HG02938 (cell line): ENCODE measurements around the gene TRIM46.
A peak's percentile ranks its signal among the peaks of the same experiment; 100 is the strongest.
"Not testable (repeated sequence)": the region's sequence is repeated elsewhere in the genome, so short reads cannot be mapped to it uniquely, and the experiment has no call there.

Experiments
- ATAC-seq: cut with Tn5 transposase; IDR thresholded peaks from one replicate; pipeline ENCODE4 v1.9.1; 2021; ENCODE audit warnings: mild to moderate bottlenecking, moderate library complexity; ENCODE audit not compliant: unreplicated experiment

The TRIM46 gene

GRCh38 chr1:155226188-155226909 is 52.7 kb downstream of the TRIM46 start:
- no peak for ATAC-seq

- ATAC-seq, result no peak
Measured at GRCh38 chr1:155226910-155227260, 53.2 kb downstream of the TRIM46 start.

- peak; percentile 89 for ATAC-seq
Measured at GRCh38 chr1:155227261-155228095, 53.8 kb downstream of the TRIM46 start.

- no peak for ATAC-seq
Measured at GRCh38 chr1:155228096-155228427, 54.4 kb downstream of the TRIM46 start.

- not testable (repeated sequence) for ATAC-seq
Measured at GRCh38 chr1:155231302-155231701, 57.7 kb downstream of the TRIM46 start.

GRCh38 chr1:155232001-155232978 is 58.6 kb downstream of the TRIM46 start:
- ATAC-seq, result not testable (repeated sequence)

GRCh38 chr1:155233502-155233901 is 59.9 kb downstream of the TRIM46 start:
- not testable (repeated sequence) for ATAC-seq
